OCI-M1 (cell line): ENCODE data around the gene USF3.

ENCODE experiments used
- DNase-seq: peaks from one replicate; lab custom pipeline; 2025; lab: John Stamatoyannopoulos, UW

USF3 gene

DNA sequence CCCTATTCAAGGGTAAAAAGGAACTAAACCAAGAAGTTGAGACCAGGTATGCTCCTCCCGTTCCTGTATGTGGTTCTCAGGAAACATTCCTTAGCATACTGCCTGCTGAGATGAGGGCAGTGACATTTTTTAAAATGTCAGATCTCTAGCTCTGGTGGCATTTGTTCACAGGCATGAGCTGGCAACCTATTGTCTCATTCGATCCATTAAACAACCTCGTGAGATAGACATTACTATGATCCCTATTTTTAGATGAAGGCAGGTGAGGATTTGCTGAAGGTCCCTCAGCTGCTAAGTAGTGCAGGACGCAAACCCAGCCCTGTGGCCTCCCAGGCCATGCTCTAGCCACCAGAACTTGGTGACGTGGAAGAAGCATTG is 89.2 kb downstream of the USF3 start:
- no peak for DNase-seq

DNA sequence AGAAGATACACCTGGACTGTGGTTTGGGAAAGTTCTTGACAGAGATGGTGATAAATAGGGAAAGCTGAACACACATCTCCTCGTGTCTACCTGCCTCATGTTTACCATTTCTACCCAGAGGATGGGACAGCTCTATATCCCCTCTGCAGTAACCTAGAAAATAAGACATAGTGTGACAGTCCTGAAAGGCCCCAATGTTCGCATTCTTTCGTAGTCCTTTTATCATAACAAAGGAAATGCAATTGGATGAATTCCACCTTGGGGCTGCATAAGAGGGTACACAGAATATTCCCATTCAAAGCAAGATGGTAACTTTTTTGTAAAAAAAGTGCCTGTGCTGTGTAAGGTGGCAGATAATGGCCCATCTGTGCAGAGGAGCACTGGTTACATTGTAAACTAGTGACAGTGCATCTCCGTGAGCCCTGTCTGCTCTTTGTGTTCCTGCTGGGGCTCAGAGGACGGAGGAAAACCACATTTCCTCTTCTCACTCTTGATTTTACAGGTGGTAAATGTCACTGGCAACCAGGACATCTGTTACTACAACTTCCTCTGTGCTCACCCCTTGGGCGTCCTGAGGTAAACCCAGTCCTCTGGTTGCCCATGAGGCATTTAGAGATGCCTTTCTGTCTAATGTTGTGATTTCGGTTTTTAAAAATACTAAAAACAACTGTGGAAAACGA is 89.8 kb downstream of the USF3 start:
- DNase-seq = no peak

DNA sequence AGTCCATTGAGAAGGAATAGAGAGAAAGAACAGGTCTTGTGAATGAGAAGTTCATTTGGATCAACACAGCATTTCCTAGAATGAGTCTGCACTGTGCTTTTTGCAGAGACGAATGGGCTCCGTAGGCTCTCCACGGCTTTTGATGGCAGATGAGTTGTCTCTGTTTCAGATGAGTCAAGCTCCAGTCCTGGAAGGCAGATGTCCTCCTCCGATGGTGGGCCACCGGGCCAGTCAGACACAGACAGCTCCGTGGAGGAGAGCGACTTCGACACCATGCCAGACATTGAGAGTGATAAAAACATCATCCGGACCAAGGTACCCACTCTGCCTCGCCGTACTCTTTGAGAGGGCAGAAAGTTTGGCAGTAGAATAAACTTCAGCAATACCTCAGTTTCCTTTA is 93.6 kb downstream of the USF3 start:
- DNase-seq = no peak

DNA sequence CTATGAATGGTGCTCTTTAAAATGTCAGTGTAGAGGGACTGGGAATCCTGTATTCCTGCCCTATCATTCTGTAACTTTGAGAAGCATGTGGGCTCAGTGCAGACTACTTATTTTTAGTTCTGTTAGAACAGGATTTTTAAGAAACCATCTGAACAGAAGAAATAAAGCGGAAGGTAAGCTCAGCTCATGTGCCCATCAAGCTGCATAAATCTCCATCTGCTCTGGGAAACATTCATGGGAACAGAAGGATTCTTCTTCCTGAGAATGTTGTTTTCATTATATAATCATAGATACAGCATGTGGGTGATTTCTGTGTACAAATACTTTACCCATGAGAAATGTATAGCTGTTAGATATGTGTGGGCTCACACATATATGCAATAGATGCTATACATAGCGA is 94.2 kb downstream of the USF3 start:
- no peak for DNase-seq

DNA sequence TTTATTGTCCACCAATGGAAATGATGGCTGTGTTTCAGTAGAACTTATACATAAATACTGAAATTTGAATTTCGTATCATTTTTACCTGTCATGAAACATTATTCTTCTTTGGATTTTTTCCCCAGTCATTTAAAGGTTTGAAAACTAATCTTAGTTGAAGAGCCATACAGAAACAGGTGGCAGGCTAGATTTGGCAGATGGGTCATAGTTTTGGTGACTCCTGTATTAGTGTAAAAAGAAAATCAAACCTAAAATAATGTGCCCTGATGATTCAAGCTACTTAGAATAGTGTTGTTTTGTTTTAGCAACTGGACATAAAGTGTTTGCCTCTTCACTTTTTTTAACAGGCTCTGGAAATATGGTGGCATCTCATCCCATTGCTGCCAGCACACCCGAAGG is 95.2 kb downstream of the USF3 start:
- no peak for DNase-seq

DNA sequence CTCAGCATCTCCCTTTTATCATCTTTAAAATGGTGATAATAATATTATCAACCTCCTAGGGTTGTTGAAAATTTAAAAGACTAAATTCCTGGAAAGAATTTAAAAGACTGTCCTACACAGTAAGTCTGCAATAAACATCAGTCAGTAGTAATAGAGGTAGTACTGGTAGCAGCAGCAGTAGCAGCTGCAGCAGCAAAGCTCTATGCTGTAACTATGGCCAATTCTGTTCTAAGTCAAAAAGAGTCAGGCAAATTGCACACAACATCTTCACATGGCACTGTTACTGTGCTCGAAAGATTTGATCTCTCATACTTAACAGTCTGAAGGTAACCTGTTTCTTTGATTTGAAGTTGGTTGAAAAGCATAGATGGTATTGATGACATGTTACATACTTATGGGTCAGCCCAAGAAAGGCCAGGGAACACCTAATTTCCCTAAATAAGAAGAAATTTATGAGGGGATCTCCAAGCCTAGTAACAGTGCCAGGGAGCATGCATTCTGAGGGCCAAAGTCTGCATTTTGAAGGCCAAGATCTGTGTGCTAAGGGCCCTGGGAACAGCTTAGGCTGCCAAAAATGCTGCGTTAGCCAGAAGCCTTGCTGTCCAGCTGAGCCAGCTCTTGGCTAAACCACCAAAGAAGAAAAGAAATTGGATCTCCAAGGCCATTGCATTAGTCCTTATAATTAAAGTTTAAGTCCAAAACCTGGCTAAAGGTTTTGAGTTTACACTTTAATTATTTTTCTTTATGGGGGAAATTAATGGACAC is 95.8 kb downstream of the USF3 start:
- no peak for DNase-seq
